Measurements from ENCODE around the gene TRMT10A. TPM values are rescaled to one million over a fixed set of nuclear protein-coding genes. Genes with fewer than 3 reads are reported as not detected.
A peak's percentile ranks its signal among the peaks of the same experiment; 100 is the strongest.

TRMT10A gene
- 10 to 100 TPM in 1 of 2 donors, 1 to 10 TPM in 1; 6.1 to 17.2 TPM for total RNA-seq

- Mint-ChIP-seq H3K9me3 (no peaks in the 10 kb centered on the region), H3K27ac (peak within 1 kb of the TSS; percentile 97 to 98), H3K36me3 (no peaks in the 10 kb centered on the region)
- ATAC-seq (peak; percentile 92 to 95), DNase-seq (ENCODE audit: low spot score in 2 of 2) (peak; percentile 88 to 94)
These were observed at the start of gene TRMT10A for GRCh38 chr4:99563310-99564186. Gene TRMT10A, minus strand, starts transcription at chr4:99564039. Its CDS starts 4,701 bp downstream, at chr4:99559338.

GRCh38 chr4:99612704-99613103 is 48.9 kb upstream of the TRMT10A start:
- no peak overlapping the region for H3K27ac Mint-ChIP-seq
- H3K9me3 Mint-ChIP-seq = no peaks in the 10 kb centered on the region
- no peak for ATAC-seq
- no peak for DNase-seq (ENCODE audit: low spot score in 2 of 2)
- H3K36me3 Mint-ChIP-seq = no peaks in the 10 kb centered on the region

GRCh38 chr4:99612281-99612680 is 48.4 kb upstream of the TRMT10A start:
- Mint-ChIP-seq H3K27ac (no peak overlapping the region), H3K36me3 (no peaks in the 10 kb centered on the region), H3K9me3 (no peaks in the 10 kb centered on the region)
- ATAC-seq (no peak), DNase-seq (ENCODE audit: low spot score in 2 of 2) (no peak)

- H3K27ac Mint-ChIP-seq = no peak overlapping the region
- no peaks in the 10 kb centered on the region for H3K36me3 Mint-ChIP-seq
- no peaks in the 10 kb centered on the region for H3K9me3 Mint-ChIP-seq
- ATAC-seq (no peak), DNase-seq (ENCODE audit: low spot score in 2 of 2) (no peak)
These were observed 46.9 kb upstream of the TRMT10A start for GRCh38 chr4:99610605-99611175.

GRCh38 chr4:99608417-99608816 is 44.6 kb upstream of the TRMT10A start:
- Mint-ChIP-seq H3K27ac (no peak overlapping the region), H3K36me3 (no peaks in the 10 kb centered on the region), H3K9me3 (no peaks in the 10 kb centered on the region)
- ATAC-seq (no peak), DNase-seq (ENCODE audit: low spot score in 2 of 2) (no peak)

GRCh38 chr4:99606716-99607115 is 42.9 kb upstream of the TRMT10A start:
- ATAC-seq (no peak), DNase-seq (ENCODE audit: low spot score in 2 of 2) (no peak)
- H3K27ac Mint-ChIP-seq = no peak overlapping the region
- no peaks in the 10 kb centered on the region for H3K36me3 Mint-ChIP-seq
- H3K9me3 Mint-ChIP-seq = no peaks in the 10 kb centered on the region

GRCh38 chr4:99594818-99595217 is 31.0 kb upstream of the TRMT10A start:
- Mint-ChIP-seq H3K36me3 (no peaks in the 10 kb centered on the region), H3K9me3 (no peaks in the 10 kb centered on the region), H3K27ac (no peak overlapping the region)
- no peak for DNase-seq (ENCODE audit: low spot score in 2 of 2)
- ATAC-seq = no peak

GRCh38 chr4:99593781-99594641 is 30.2 kb upstream of the TRMT10A start:
- Mint-ChIP-seq H3K27ac (no peak overlapping the region), H3K9me3 (no peaks in the 10 kb centered on the region), H3K36me3 (no peaks in the 10 kb centered on the region)
- ATAC-seq (no peak), DNase-seq (ENCODE audit: low spot score in 2 of 2) (no peak)

- DNase-seq (ENCODE audit: low spot score in 2 of 2) (no peak), ATAC-seq (no peak)
- Mint-ChIP-seq H3K36me3 (no peaks in the 10 kb centered on the region), H3K27ac (no peak overlapping the region), H3K9me3 (no peaks in the 10 kb centered on the region)
These were observed 27.9 kb upstream of the TRMT10A start for GRCh38 chr4:99591757-99592156.

GRCh38 chr4:99587803-99588202 is 24.0 kb upstream of the TRMT10A start:
- Mint-ChIP-seq H3K27ac (no peak overlapping the region), H3K9me3 (no peaks in the 10 kb centered on the region), H3K36me3 (no peaks in the 10 kb centered on the region)
- DNase-seq (ENCODE audit: low spot score in 2 of 2) (no peak), ATAC-seq (no peak)

GRCh38 chr4:99587309-99587708 is 23.5 kb upstream of the TRMT10A start:
- ATAC-seq (no peak), DNase-seq (ENCODE audit: low spot score in 2 of 2) (no peak)
- Mint-ChIP-seq H3K36me3 (no peaks in the 10 kb centered on the region), H3K9me3 (no peaks in the 10 kb centered on the region), H3K27ac (no peak overlapping the region)

- Mint-ChIP-seq H3K36me3 (no peaks in the 10 kb centered on the region), H3K27ac (no peak overlapping the region), H3K9me3 (no peaks in the 10 kb centered on the region)
- no peak for DNase-seq (ENCODE audit: low spot score in 2 of 2)
- no peak for ATAC-seq
These were observed 23.0 kb upstream of the TRMT10A start for GRCh38 chr4:99586797-99587196.

- DNase-seq (ENCODE audit: low spot score in 2 of 2) = no peak
- no peaks in the 10 kb centered on the region for H3K9me3 Mint-ChIP-seq
These were observed 22.5 kb upstream of the TRMT10A start for GRCh38 chr4:99586322-99586721.

GRCh38 chr4:99585516-99585915 is 21.7 kb upstream of the TRMT10A start:
- ATAC-seq = no peak
- DNase-seq (ENCODE audit: low spot score in 2 of 2) = no peak
- Mint-ChIP-seq H3K9me3 (no peaks in the 10 kb centered on the region), H3K36me3 (no peaks in the 10 kb centered on the region), H3K27ac (no peak overlapping the region)

More at GRCh38 chr4:99586322-99586721, 22.5 kb upstream of the TRMT10A start:
- no peak for ATAC-seq
- H3K27ac Mint-ChIP-seq = no peak overlapping the region
- no peaks in the 10 kb centered on the region for H3K36me3 Mint-ChIP-seq

- no peak for ATAC-seq
- Mint-ChIP-seq H3K36me3 (no peaks in the 10 kb centered on the region), H3K9me3 (no peaks in the 10 kb centered on the region), H3K27ac (no peak overlapping the region)
- DNase-seq (ENCODE audit: low spot score in 2 of 2) = no peak
These were observed 14.9 kb upstream of the TRMT10A start for GRCh38 chr4:99578714-99579113.

GRCh38 chr4:99574530-99575324 is 10.9 kb upstream of the TRMT10A start, which contains the start of gene MTTP:
Gene MTTP, plus strand, starts transcription at chr4:99574824. Its CDS starts 86 bp downstream, at chr4:99574910.
- Mint-ChIP-seq H3K9me3 (no peaks in the 10 kb centered on the region), H3K27ac (no peak within 1 kb of the TSS), H3K36me3 (no peaks in the 10 kb centered on the region)
- DNase-seq (ENCODE audit: low spot score in 2 of 2) (no peak), ATAC-seq (no peak)
